HG03064 (cell line): ENCODE measurements around the gene ITGA4.

ENCODE experiments used
- ATAC-seq: cut with Tn5 transposase; IDR thresholded peaks from one replicate; pipeline ENCODE4 v1.9.1; 2021; ENCODE audit warnings: low read depth; ENCODE audit not compliant: unreplicated experiment

ITGA4 gene

DNA sequence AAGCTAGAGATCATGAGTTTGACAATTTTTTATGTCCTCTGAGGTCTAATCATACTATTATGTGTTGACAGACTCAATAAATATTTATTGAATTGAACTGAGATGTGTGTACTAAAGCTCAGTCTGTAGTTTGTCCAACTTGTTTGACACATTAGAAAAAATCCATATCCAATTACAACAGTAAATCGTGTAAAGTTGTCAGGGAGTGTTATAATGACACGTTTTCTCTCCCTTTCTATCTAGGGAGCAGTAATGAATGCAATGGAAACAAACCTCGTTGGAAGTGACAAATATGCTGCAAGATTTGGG is 28.4 kb downstream of the ITGA4 start:
- no peak for ATAC-seq

DNA sequence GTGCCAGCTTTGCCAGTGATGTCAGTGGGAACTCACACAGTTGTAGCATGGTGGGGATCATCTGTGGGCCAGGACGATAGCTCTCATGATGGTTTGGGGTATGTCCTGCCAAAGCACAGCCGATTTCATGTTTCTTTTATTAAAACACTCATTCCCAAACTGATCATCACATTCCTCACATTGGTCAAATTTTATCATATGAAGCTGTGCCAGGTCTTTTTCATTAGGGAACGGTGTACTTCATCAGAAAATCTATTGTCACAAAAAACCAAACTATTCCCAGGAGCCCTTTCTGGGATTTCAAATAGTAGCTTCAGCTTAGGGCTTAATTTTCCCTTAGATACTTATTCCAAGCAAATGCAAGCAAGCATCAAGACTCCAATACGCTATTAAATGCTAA is 42.0 kb downstream of the ITGA4 start:
- ATAC-seq, result no peak

DNA sequence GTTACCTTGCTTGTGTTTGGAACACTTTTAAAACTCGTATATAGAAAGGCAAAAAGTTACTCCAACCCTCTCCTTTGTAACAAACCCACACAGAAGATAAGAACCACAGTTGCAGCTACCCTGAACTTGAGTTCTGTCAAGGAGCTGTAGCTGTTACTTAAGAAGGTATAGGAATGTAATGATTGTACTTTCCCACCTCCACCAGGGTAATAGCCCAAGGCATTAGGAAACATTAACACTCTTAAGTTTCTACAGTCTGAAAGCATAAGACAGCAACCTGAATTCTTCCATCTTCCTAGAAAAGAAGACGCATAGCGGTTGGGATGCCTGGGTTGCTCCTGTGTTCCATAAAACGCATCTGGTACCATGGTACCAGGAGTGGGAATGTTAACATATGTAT is 43.0 kb downstream of the ITGA4 start:
- ATAC-seq, result no peak

DNA sequence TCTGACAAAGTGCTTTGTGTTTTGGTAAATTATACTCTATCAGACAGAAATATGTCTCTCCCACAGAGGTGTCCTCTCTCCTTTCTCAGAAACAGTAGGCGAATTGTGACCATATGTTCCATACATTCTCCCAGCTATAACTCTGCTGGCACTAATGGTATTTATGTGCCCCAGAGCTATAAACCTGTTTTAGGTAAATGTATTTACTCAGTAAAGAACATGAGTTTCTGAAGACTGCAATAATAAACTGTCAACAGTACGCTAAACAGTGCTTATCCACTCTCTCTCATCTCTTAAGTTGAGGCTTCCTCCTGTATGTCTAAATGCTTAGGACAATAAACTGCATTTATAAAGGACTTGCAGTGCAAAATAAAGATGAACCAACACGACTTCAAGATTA is 58.5 kb downstream of the ITGA4 start:
- no peak for ATAC-seq

DNA sequence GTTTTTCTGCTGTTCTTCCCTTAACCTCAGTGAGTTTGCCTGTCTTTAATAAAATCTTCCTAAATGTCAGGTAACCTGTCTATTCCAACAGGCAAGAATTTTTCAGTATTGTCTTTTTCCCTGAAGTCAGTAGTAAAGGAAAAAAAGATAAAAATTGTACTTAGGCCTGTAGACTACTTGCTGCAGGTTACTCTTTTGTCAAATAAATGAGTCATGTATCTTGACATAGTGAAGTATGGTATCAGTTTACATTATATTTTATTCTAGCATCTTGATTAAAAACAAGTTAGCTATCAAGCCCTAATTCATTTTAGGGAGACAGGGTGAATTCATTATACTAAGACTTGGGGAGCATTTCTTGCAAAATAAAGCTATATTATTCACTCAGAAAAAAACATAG is 59.8 kb downstream of the ITGA4 start:
- ATAC-seq, result no peak

DNA sequence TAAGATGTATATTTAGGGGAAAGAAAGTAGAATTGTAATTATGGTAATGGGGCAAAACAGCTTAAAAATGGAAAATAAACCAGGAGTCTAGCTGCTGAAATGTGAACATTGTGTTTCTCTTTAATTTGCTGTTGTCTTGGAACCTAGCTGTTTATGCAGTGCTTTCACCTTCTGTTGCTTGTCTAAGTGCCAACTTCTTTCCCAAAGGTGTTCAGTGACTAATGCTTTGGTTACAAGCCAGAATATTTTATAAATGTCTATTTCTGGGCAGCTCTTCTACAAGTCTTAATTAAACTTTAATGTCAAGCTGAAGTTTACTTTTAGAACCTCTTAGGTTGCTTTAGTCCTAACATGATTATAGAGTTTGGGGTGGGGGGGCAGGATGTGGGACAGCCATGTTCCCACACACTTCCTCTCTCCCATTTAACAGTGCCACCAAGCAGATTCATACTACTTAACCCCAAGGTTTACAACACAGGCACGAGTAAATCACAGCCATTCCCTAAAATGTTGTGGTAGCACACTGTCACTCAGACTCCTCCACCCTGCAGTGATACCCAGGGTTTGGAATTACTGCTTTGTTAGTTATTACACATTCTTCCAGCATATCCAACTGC is 60.6 kb downstream of the ITGA4 start:
- no peak for ATAC-seq

DNA sequence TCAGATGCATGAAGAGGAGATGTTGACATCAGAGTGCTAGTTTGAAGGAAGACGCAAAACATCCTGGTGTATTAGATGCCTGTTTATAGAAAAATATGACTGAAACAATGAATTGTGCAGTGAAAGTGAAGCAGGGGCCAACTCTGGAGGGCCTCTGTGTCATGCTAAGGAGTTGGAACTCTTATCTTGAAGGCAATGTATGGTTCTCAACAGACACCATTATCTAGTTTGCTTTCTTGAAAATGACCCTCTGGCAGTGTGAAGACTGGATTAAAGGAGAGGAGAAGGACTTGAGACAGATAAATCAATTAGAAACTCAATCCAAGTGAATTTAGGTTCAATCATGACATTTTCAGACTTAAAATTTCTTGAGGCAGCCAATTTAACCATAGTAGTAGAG is 63.1 kb downstream of the ITGA4 start:
- no peak for ATAC-seq

DNA sequence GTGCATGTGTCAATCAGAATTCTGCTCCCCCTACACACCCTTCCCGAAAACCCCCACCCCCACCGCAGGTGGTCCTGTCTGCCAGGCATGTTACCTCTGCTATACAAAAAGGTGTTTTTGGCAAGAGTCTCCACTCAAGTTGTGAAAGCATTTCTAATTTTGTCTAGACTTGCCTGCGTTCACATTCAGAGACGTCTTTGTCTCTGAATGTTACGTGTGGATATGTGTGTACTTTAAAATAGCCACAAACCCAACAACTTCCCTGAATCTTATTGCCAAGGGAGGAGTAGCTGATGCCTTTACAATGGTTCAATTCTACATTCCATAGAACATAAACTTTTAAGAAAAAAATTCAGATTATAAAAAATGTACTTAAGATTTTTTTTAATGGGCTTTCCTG is 66.6 kb downstream of the ITGA4 start:
- ATAC-seq, result no peak

DNA sequence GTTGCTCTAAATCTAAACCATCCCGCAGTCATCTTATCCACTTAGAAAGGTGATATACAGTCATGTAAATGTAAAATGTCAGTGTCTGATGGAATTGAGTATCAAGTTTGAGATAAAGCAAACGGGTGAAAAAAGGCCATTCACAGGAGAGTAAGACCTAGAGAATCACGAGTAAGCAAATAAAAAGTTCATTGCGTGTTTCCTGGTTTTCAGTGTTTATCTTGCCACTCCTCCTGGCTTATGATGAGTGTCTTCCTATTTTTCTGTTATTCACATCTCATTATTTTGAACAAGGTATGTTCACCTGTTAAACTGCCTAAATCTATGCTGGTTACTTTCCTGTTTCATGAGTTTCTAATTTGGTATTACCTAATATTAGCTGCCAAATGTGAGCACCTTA is 68.8 kb downstream of the ITGA4 start:
- no peak for ATAC-seq

DNA sequence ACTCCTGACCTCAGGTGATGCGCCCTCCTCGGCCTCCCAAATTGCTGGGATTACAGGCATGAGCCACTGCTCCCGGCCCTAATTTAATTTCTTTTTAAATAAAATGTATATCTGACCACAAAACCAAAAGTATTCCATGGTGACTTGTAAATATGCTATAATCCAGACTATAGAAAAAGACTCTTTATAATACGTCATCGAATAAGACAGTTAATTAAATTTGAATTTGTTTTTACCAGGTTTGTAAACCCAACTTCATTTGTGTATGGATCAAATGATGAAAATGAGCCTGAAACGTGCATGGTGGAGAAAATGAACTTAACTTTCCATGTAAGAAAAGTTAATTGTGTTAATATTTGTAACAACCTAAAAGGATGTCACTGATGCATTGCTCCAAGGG is 69.9 kb downstream of the ITGA4 start:
- ATAC-seq, result no peak

DNA sequence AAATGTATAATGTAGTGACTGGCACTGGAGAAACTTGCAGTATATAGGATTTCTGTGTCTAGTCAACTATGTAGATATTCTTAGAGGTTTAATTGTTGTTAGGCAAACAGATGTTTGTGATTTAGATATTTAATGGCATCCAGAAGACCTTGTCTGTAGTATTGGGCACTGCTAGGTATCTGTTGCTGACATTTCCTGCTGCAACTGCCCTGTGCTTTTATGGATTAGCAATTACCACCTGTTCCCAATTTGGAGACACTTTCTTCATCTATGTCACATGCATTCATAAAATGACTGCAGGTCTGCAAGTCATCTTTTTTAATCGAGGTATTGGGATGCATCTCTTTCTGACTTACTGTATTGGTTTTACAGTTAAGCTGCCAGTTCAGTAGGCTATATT is 71.3 kb downstream of the ITGA4 start:
- no peak for ATAC-seq

DNA sequence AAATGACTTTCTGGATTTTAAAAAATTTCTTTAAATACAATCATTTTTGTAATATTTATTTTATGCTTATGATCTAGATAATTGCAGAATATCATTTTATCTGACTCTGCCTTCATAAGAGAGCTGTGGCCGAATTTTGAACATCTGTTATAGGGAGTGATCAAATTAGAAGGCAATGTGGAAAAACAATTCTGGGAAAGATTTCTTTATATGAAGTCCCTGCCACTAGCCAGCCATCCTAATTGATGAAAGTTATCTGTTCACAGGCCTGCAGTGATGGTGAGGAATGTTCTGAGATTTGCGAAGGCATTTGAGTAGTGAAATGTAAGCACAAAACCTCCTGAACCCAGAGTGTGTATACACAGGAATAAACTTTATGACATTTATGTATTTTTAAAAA is 79.5 kb downstream of the ITGA4 start:
- ATAC-seq, result no peak

DNA sequence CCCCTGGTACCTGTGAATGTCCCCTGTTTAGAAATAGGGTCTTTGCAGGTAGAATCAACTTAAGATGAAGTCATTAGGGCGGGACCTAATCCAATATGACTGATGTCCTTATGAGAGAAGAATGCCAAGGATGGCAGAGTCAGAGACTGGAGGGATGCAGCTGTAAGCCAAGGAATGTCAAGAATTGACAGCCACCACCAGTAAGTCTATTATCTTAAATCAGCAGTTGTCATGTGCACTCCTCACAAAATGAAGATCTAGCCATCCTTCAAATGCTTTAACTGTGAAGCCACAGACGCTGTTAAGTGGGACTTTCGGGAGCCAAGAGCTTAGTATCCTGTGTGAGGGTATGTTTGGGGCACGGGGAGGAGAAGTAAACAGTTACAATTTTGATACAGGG is 83.2 kb downstream of the ITGA4 start:
- no peak for ATAC-seq

DNA sequence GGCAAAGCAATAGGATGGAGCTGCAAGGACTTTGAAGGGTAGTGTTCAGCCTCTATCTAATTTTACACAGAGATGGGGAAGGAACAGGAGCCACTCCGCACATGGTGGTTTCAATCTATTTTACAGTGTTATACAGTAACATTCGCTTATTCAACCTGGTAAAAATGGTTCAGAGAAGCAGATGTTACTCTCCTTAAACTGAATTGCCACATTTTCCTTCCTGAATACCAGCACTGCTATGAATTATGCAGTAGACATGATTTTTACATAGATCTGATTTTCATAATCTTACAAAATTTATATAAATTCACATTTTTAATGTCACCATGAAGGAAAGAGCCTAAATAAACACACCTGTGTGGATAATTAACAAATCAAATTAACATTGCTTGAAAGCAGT is 85.0 kb downstream of the ITGA4 start:
- ATAC-seq, result no peak

DNA sequence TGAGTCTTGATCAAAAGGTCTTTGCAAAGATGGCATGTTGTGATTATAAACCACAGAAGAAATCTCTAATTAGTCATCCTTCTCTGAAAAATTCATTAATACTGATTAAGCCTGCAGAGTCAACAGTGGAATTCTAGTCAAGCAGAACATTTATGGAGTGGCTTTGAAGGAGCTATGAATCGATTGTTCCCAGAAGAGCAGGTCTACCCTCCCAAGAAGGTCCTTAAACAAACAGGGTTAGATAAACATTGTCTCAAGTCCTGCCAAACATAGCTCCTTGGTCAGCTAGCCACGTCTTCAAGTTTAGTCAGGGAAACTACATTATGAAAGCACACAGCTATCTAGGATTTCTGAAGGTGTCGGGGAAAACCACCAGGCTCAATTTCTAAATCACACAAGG is 88.9 kb downstream of the ITGA4 start:
- ATAC-seq, result no peak

DNA sequence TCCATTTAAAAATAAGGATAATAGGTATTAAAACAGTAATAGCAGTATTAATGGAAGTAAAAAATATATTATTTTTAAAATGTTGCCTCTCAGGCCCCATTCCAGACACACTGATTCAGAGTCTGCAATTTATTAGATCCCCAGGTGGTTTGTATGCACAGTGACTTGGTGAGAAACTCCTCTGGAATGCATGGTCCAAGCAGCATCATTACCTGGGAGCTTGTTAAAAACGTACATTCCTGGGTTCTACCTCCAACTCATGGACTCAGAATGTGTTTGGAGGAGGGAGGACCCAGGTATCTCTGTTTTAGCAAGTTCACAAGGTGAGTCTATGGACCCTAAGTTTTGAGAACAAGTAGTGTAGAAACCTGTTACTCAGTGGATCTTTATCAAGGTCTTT is 95.6 kb downstream of the ITGA4 start:
- no peak for ATAC-seq

DNA sequence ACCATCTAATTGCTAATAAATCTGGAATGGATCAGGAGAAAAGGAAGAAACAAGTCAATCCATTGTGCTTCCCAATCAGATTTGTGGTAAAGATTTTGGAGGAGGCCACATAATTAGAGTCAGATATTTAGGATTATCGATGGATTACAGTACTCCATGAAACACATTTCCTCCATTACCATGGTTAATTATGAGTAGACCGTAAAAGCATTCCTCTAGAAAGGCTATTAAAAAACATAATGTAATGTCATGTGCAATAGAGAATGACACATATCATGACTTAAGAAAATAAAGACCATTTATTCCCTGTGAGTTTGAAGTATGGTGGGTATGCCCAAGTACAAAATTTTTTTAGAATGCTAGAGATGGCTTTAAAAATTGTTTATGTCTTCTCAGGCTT is 96.1 kb downstream of the ITGA4 start:
- ATAC-seq, result no peak

DNA sequence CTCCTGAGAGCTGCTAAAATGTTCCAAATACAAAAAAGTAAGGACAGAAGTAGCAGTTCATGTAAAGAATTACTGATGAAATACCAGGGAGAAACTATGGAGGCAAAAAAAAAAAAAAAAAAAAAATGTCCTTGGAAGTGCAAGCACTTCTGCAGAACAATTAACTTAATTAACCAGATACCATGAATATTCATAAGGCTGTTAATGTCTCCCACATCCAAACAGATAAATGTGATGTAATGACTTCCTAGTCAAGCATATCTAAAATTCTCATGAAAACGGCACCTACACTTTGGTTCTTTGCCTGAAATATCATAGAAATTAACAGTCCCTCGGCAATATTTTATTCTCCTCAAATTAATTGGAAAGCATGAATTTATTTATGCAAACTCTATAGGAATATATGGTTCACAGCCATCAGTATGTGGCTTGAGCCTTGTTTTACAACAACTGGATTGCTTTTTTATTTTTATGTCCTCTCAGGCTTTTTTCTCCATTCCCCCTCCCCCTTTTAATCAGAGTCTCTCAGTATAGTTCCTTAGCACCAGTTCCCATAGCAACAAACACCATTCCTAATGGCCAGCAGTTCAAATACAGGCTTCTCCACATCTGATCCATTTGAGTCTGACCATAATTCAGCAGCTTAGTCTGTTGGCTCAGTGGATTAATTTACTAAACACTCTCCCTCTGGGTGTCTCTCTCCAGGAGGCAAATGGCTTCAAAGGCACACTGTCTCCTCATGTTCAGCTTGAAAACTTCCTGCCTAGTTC is 97.1 kb downstream of the ITGA4 start:
- no peak for ATAC-seq

DNA sequence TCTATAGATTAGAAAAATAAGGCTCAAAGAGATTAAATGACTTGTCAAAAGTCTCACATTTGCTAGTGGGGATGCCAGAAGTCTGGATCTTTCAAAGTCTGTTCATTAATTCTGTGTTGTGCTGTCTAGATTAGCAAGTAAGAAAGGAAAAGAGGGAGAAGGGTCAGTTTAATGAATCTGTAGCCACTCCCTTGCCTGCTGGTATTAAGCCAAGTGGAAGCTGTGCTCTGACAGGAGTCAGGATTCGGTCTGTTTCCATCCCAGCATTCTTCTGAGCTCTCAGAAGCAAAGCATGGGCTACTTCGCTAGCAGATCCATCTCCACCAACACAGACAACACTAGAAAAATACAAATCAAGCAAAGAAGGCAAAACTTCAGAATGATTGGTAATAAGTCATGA is 101.2 kb downstream of the ITGA4 start:
- no peak for ATAC-seq

DNA sequence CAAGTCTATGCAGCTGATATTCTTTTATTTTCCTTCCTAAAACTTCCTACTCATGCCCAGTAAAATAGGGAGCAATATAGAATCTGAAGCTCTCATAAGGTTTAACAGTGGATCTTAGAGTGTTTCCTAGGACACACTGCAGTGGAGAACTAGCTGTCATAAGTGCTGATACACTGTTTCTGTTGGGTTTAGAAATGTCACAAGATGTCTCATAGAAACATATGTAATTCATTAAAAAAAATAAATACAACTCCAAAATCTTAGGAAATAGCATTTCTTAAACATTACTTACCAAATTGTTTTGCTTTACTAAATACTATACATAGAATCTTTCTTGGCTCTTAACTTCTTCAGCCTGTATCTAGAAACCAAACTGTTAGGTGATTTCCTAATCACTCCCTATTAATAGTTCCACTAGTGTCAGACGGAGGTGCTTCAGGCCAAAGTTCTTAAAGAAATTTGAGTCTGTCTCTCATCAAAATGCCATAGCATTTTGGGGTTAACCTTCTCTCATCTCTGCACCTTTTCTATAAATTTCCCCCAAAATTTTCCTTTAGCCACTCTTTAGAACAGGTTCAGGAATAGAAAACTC is 106.0 kb downstream of the ITGA4 start:
- no peak for ATAC-seq

DNA sequence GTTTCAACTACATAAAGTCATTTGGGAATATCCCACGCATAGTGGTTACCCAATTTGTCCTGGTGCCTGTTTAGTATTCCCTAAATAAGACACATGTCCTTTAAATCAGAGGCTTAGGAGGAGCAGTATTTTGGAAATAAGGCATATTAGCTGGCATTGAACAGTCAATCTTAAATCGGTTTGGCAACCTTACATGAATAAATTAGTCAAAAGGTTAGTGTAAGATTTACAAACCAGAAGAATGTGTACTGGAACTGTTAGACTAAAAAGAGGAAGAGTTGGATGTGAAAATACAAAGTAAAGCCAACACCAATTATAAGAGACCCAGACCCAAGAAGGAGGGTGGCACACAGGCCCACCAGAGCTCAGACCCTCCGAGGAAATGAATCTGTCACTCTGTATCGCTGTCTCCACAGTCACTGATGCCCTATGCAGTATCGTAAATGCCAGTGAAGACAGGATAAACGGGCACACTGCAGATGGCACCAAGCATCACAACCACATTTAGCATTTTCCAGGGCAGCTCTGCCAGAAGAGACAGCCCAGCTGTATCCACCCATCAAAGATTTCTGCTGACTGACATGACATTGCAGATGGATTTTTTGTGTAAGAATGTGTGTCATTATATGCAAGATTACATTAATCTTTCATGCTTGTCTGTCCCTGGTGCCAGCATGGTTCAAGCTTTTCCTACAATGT is 109.3 kb downstream of the ITGA4 start:
- ATAC-seq, result no peak

DNA sequence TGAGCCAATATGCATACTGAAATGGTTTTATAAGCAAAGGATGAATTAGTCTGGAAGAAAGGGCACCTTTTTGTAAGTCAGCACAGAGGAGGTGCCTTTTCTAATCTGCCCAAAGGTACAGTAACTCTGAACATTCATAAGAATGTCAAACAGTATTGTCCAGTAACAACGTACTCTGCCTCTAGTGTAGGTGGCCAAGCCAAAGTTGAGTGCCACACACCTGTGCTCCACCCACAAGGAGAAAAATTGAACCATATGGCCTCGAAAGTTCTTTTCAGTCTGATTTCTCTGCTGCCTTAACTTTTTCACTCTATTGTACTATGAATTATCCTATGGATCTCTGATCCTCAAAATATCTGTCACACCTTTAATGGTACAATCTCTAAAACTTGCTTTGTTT is 112.9 kb downstream of the ITGA4 start:
- no peak for ATAC-seq
